Measurements from ENCODE around the gene STAM.

STAM gene

DNA sequence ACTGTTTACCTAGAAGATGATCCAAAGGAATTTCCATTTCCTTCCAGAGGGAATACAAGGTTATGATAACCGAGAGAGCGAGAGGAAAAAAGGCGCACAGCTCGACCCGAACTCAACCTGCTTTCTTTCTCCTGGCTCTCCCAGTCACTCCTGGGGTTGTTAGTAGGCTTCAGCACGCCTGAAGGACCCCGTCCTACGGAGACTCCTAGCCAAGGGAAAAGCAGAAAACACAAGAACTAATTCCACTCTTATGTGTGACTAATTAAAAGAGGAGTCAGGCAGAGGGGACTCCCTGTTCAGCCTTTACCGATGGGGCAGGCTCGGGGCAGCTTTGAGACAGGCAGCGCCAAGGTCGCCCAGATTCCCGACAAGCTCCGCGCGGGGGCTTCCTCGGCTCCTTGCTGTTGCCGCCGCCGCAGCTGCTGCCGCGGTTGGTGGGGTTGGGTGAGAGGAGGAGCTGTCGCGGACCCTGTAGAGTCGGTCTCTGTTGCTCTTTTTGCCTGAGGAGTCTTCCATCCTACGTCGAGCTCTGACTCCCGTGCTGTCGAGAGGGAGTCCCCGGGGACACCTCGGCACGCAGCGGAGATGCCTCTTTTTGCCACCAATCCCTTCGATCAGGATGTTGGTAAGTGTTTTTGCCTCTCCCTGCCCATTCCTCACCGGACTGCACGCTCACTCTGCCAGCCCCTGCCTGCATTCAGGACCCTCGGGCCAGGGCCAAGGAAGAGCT lies at the start of gene STAM:
Gene STAM (plus strand): TSS at position 397 of the 730 bp plus-strand sequence. CDS start 189 bp downstream, at position 586.
- TF ChIP-seq CREB1 (IDR thresholded peaks at IDR 0.05; ENCODE audit: low read depth) (no peak), TAF1 (IDR thresholded peaks at IDR 0.05; ENCODE audit: low read depth) (peak; percentile 90), NFIC (IDR thresholded peaks at IDR 0.05) (peak; percentile 71), EP300 (IDR thresholded peaks at IDR 0.05; ENCODE audit: borderline replicate concordance) (0 out of 2 replicates have a peak, but pooled peaks have one; percentile 42), TEAD4 (IDR thresholded peaks at IDR 0.05) (no peak), TCF12 (IDR thresholded peaks at IDR 0.05; ENCODE audit: low read depth) (0 out of 2 replicates have a peak, but pooled peaks have one; percentile 39), YY1 (IDR thresholded peaks at IDR 0.05; ENCODE audit: low read depth) (0 out of 2 replicates have a peak, but pooled peaks have one; percentile 9)
- TF ChIP-seq, protein P1, sequence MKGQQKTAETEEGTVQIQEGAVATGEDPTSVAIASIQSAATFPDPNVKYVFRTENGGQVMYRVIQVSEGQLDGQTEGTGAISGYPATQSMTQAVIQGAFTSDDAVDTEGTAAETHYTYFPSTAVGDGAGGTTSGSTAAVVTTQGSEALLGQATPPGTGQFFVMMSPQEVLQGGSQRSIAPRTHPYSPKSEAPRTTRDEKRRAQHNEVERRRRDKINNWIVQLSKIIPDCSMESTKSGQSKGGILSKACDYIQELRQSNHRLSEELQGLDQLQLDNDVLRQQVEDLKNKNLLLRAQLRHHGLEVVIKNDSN (IDR thresholded peaks at IDR 0.05), result no peak
- TF ChIP-seq, protein P2, sequence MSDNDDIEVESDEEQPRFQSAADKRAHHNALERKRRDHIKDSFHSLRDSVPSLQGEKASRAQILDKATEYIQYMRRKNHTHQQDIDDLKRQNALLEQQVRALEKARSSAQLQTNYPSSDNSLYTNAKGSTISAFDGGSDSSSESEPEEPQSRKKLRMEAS (IDR thresholded peaks at IDR 0.05), result peak; percentile 68; the same call in 1 of the 2 replicates

DNA sequence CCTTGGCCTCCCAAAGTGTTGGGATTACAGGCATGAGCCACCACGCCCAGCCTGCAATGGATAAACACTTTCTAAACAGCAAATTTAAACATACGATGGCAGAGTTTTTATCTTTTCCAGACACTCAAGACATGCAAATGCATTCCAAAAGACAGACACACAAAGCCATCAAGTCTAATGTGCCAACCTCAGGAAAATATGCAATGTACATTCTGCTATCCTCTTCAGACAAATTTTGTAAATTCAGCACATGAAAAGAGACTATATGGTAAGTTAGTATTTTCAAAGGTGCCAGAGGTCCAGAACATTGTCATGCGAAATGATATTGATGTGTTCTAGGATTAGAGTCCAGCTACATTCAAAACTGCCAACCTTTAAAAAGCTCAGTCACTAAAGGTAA lies 46.6 kb upstream of the STAM start:
- TF ChIP-seq CREB1 (IDR thresholded peaks at IDR 0.05; ENCODE audit: low read depth), result no peak

DNA sequence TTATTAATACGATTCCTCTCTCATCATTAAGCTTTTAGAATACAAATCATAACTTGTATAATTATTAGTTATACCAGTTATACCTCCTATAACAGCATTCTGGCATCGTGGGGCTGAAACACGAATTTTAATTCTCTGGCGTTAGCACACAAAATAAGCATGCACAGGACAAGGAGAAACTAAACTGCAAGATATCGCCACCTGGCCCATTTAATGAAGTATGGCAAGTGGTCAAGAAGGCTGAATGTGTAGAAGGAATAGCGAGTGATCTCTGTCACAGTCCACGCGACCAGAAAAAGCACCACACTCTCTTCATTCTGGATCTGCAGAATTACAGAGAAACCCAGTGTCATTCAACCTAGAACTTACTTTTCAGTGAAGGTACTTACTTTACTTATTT lies 44.9 kb upstream of the STAM start:
- peak; percentile 13; the same call in 1 of the 2 replicates for TF ChIP-seq RAD21 (IDR thresholded peaks at IDR 0.05; ENCODE audit: low read depth)
- no peak for TF ChIP-seq TAF1 (IDR thresholded peaks at IDR 0.05; ENCODE audit: low read depth)

DNA sequence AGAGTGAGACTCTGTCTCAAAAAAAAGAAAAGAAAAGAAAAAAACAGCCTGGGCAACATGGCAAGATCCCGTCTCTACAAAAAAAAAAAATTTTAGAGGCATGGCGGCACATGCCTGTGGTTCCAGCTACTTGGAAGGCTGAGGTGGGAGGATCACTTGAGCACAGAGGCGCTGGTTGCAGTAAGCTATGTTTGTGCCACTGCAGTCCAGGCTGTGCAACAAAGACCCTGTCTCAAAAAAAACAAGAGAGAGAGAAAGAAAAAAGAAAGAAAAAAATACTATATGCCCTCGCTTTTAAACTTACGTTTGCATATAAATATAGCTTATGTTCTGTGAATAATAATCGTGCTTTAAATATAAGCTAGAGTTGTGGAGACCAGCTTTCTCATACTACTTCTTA lies 38.0 kb upstream of the STAM start:
- TF ChIP-seq, protein P1 (IDR thresholded peaks at IDR 0.05), result no peak
- no peak for TF ChIP-seq YY1 (IDR thresholded peaks at IDR 0.05; ENCODE audit: low read depth)
- TF ChIP-seq, protein P2 (IDR thresholded peaks at IDR 0.05), result no peak

DNA sequence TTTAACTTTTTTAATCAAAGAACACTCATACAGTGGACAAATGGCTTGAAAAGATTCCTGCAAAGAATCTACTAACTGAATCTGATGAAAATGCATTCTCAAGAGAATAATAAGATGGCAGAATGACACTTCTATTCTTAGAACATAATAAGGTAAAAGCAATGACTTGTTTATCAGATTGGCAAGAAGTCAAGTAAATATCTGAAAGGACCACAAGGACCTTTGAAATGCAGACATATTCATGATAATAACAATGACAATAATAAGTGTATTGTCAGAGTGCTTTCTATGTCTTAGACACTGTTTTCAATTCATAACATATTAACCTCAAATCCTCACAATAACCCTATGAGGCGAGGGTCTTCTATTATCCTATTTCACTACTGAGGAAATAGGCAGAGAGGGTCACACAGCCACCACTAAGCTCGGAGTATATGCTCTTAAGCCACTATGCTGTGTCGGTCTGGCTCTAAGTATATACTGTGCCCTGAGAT lies 37.4 kb upstream of the STAM start:
- TF ChIP-seq, protein P2 (IDR thresholded peaks at IDR 0.05), result no peak
- TF ChIP-seq RAD21 (IDR thresholded peaks at IDR 0.05; ENCODE audit: low read depth) (no peak), TCF12 (IDR thresholded peaks at IDR 0.05; ENCODE audit: low read depth) (no peak), NFIC (IDR thresholded peaks at IDR 0.05) (no peak), TEAD4 (IDR thresholded peaks at IDR 0.05) (no peak), CREB1 (IDR thresholded peaks at IDR 0.05; ENCODE audit: low read depth) (no peak), TAF1 (IDR thresholded peaks at IDR 0.05; ENCODE audit: low read depth) (no peak), FOXM1 (IDR thresholded peaks at IDR 0.05; ENCODE audit: borderline replicate concordance, low read depth) (no peak), ZBTB7A (IDR thresholded peaks at IDR 0.05; ENCODE audit: low read depth) (no peak), CEBPB (IDR thresholded peaks at IDR 0.05) (no peak), EP300 (IDR thresholded peaks at IDR 0.05; ENCODE audit: borderline replicate concordance) (no peak), YY1 (IDR thresholded peaks at IDR 0.05; ENCODE audit: low read depth) (no peak)
- TF ChIP-seq, protein P1 (IDR thresholded peaks at IDR 0.05), result no peak
- TF ChIP-seq, protein P3, sequence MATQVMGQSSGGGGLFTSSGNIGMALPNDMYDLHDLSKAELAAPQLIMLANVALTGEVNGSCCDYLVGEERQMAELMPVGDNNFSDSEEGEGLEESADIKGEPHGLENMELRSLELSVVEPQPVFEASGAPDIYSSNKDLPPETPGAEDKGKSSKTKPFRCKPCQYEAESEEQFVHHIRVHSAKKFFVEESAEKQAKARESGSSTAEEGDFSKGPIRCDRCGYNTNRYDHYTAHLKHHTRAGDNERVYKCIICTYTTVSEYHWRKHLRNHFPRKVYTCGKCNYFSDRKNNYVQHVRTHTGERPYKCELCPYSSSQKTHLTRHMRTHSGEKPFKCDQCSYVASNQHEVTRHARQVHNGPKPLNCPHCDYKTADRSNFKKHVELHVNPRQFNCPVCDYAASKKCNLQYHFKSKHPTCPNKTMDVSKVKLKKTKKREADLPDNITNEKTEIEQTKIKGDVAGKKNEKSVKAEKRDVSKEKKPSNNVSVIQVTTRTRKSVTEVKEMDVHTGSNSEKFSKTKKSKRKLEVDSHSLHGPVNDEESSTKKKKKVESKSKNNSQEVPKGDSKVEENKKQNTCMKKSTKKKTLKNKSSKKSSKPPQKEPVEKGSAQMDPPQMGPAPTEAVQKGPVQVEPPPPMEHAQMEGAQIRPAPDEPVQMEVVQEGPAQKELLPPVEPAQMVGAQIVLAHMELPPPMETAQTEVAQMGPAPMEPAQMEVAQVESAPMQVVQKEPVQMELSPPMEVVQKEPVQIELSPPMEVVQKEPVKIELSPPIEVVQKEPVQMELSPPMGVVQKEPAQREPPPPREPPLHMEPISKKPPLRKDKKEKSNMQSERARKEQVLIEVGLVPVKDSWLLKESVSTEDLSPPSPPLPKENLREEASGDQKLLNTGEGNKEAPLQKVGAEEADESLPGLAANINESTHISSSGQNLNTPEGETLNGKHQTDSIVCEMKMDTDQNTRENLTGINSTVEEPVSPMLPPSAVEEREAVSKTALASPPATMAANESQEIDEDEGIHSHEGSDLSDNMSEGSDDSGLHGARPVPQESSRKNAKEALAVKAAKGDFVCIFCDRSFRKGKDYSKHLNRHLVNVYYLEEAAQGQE (IDR thresholded peaks at IDR 0.05; ENCODE audit: low read depth), result no peak

DNA sequence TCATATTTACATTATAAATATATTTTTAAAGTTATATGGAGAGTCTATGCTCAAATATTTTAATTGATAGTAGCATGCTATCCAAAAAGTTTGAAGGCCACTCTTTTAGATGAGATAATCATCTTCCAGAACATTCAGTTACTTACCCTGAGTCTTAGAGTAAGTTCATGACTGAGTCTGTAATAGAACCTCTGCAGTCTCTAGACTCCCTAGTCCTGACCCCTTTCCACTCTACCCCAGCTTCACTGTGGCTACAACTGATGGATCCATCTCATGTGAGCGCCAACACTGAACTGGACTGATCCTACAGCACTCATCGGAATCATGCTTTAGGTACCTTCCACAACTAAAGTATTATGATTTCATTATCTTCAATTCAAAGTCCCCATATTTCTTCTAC lies 36.9 kb upstream of the STAM start:
- no peak for TF ChIP-seq TAF1 (IDR thresholded peaks at IDR 0.05; ENCODE audit: low read depth)
- TF ChIP-seq FOXM1 (IDR thresholded peaks at IDR 0.05; ENCODE audit: borderline replicate concordance, low read depth), result no peak
- no peak for TF ChIP-seq EP300 (IDR thresholded peaks at IDR 0.05; ENCODE audit: borderline replicate concordance)
- no peak for TF ChIP-seq YY1 (IDR thresholded peaks at IDR 0.05; ENCODE audit: low read depth)
- TF ChIP-seq CEBPB (IDR thresholded peaks at IDR 0.05), result no peak
- TF ChIP-seq NFIC (IDR thresholded peaks at IDR 0.05), result no peak
- TF ChIP-seq TCF12 (IDR thresholded peaks at IDR 0.05; ENCODE audit: low read depth), result no peak
- no peak for TF ChIP-seq RAD21 (IDR thresholded peaks at IDR 0.05; ENCODE audit: low read depth)
- TF ChIP-seq, protein P1 (IDR thresholded peaks at IDR 0.05), result no peak
- TF ChIP-seq TEAD4 (IDR thresholded peaks at IDR 0.05), result no peak
- TF ChIP-seq EGR1 (IDR thresholded peaks at IDR 0.05), result no peak
- TF ChIP-seq CREB1 (IDR thresholded peaks at IDR 0.05; ENCODE audit: low read depth), result no peak

Data from Ishikawa (cell line).